ENCODE data around the gene SLC29A4.
A peak's percentile ranks its signal among the peaks of the same experiment; 100 is the strongest.

The SLC29A4 gene

DNA sequence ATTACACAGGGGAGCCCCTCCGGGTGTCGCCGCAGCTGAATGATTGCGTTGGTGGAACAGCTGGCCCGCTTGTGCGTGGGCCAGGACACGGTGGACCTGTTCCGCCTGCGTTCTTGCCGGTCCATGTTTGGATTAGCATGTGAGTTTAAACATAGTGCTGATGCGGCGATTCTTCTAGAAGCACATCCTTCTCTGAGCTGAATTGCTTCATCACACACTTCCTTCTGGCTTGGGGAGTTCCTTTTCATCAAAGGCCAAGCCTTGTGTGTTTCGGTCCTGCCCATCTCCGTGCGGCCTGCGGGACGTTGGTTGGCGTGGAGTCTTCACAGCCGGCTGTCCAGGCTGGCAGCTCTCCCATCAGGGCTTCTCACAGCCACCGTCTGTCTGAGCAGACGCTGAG is 45.5 kb upstream of the SLC29A4 start:
- no peaks in the 10 kb centered on the region for H3K79me2 ChIP-seq (ENCODE audit: insufficient read depth, low read length)
- TF ChIP-seq EZH2 (IDR thresholded peaks at IDR 0.05; ENCODE audit: borderline replicate concordance, low read length), result no peak
- TF ChIP-seq, protein P1, sequence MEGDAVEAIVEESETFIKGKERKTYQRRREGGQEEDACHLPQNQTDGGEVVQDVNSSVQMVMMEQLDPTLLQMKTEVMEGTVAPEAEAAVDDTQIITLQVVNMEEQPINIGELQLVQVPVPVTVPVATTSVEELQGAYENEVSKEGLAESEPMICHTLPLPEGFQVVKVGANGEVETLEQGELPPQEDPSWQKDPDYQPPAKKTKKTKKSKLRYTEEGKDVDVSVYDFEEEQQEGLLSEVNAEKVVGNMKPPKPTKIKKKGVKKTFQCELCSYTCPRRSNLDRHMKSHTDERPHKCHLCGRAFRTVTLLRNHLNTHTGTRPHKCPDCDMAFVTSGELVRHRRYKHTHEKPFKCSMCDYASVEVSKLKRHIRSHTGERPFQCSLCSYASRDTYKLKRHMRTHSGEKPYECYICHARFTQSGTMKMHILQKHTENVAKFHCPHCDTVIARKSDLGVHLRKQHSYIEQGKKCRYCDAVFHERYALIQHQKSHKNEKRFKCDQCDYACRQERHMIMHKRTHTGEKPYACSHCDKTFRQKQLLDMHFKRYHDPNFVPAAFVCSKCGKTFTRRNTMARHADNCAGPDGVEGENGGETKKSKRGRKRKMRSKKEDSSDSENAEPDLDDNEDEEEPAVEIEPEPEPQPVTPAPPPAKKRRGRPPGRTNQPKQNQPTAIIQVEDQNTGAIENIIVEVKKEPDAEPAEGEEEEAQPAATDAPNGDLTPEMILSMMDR (IDR thresholded peaks at IDR 0.05; ENCODE audit: low read length), result no peak
- peak overlapping the region; percentile 23; the same call in 1 of the 2 replicates for H3K4me2 ChIP-seq (ENCODE audit: low read length)
- H3K4me1 ChIP-seq (ENCODE audit: insufficient read depth, low read length, severe bottlenecking), result peaks cover 59% of the 10 kb centered on the region
- no peak overlapping the region; the same call in 1 of the 2 replicates for H3K9ac ChIP-seq (ENCODE audit: low read length)
- H4K20me1 ChIP-seq (ENCODE audit: insufficient read depth, low read length), result no peaks in the 10 kb centered on the region
- H3K36me3 ChIP-seq (ENCODE audit: insufficient read depth, low read length), result peaks cover 7% of the 10 kb centered on the region; the same call in 1 of the 2 replicates
- H3K27me3 ChIP-seq (ENCODE audit: insufficient read depth, low read length), result no peaks in the 10 kb centered on the region; the same call in 1 of the 2 replicates
- H3K9me3 ChIP-seq (ENCODE audit: low read length), result no peaks in the 10 kb centered on the region
- no peaks in the 10 kb centered on the region for H3F3A ChIP-seq (ENCODE audit: insufficient read depth, low read length)
- no peak overlapping the region for H2AFZ ChIP-seq (ENCODE audit: low read length)
- H3K9me2 ChIP-seq (ENCODE audit: low read depth, low read length), result no peaks in the 10 kb centered on the region
- H3K27ac ChIP-seq (ENCODE audit: low read depth, low read length, poor library complexity, severe bottlenecking), result peak overlapping the region; percentile 35
- H3K4me3 ChIP-seq (ENCODE audit: low read depth, low read length, poor library complexity, severe bottlenecking), result no peak overlapping the region

- Histone ChIP-seq H3K4me1 (ENCODE audit: insufficient read depth, low read length, severe bottlenecking) (peaks cover 47% of the 10 kb centered on the region), H3K27ac (ENCODE audit: low read depth, low read length, poor library complexity, severe bottlenecking) (no peak overlapping the region), H3K9ac (ENCODE audit: low read length) (no peak overlapping the region), H3K9me2 (ENCODE audit: low read depth, low read length) (no peaks in the 10 kb centered on the region), H3K4me3 (ENCODE audit: low read depth, low read length, poor library complexity, severe bottlenecking) (no peak overlapping the region), H3K27me3 (ENCODE audit: insufficient read depth, low read length) (no peaks in the 10 kb centered on the region; the same call in 1 of the 2 replicates), H4K20me1 (ENCODE audit: insufficient read depth, low read length) (no peaks in the 10 kb centered on the region), H3K36me3 (ENCODE audit: insufficient read depth, low read length) (peaks cover 1% of the 10 kb centered on the region; the same call in 1 of the 2 replicates), H3K9me3 (ENCODE audit: low read length) (no peaks in the 10 kb centered on the region), H3K4me2 (ENCODE audit: low read length) (no peak overlapping the region), H2AFZ (ENCODE audit: low read length) (no peak overlapping the region), H3F3A (ENCODE audit: insufficient read depth, low read length) (no peaks in the 10 kb centered on the region), H3K79me2 (ENCODE audit: insufficient read depth, low read length) (no peaks in the 10 kb centered on the region)
- TF ChIP-seq, protein P1 (IDR thresholded peaks at IDR 0.05; ENCODE audit: low read length), result no peak
- TF ChIP-seq EZH2 (IDR thresholded peaks at IDR 0.05; ENCODE audit: borderline replicate concordance, low read length), result no peak
Measured at GRCh38 chr7:5238500-5238899, 44.2 kb upstream of the SLC29A4 start.

DNA sequence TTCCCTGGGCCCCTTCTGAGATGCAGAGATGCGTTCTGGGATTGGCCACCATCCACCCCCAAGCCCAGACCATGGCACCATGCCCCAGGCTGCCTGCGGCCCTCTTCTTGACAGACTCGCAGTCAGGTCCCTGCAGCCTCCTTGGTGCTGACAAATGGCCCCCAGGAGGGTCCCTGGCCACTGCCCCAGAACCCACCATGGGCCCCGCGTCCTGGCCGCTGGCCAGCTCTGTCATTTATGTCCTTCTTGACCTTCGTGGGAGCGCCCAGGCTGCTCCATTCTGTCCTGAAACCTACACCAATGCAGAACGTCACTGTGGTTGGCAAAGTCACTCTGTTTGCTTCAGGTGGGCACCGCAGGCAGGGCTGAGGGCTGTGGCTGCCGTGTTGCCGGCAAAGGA is 39.5 kb upstream of the SLC29A4 start:
- H3K9me2 ChIP-seq (ENCODE audit: low read depth, low read length), result no peaks in the 10 kb centered on the region

More for the DNA sequence above, 39.5 kb upstream of the SLC29A4 start:
- H3K4me1 ChIP-seq (ENCODE audit: insufficient read depth, low read length, severe bottlenecking), result peaks cover 16% of the 10 kb centered on the region
- no peaks in the 10 kb centered on the region; the same call in 1 of the 2 replicates for H3K36me3 ChIP-seq (ENCODE audit: insufficient read depth, low read length)
- no peak for TF ChIP-seq EZH2 (IDR thresholded peaks at IDR 0.05; ENCODE audit: borderline replicate concordance, low read length)
- TF ChIP-seq, protein P1 (IDR thresholded peaks at IDR 0.05; ENCODE audit: low read length), result no peak
- H3K4me3 ChIP-seq (ENCODE audit: low read depth, low read length, poor library complexity, severe bottlenecking), result no peak overlapping the region
- no peak overlapping the region for H3K27ac ChIP-seq (ENCODE audit: low read depth, low read length, poor library complexity, severe bottlenecking)
- H3F3A ChIP-seq (ENCODE audit: insufficient read depth, low read length), result no peaks in the 10 kb centered on the region
- no peaks in the 10 kb centered on the region for H4K20me1 ChIP-seq (ENCODE audit: insufficient read depth, low read length)
- no peak overlapping the region for H2AFZ ChIP-seq (ENCODE audit: low read length)
- H3K79me2 ChIP-seq (ENCODE audit: insufficient read depth, low read length), result no peaks in the 10 kb centered on the region
- H3K9me3 ChIP-seq (ENCODE audit: low read length), result peaks cover 3% of the 10 kb centered on the region; the same call in 1 of the 2 replicates
- no peaks in the 10 kb centered on the region; the same call in 1 of the 2 replicates for H3K27me3 ChIP-seq (ENCODE audit: insufficient read depth, low read length)
- no peak overlapping the region for H3K4me2 ChIP-seq (ENCODE audit: low read length)
- no peak overlapping the region for H3K9ac ChIP-seq (ENCODE audit: low read length)

All from OCI-LY1 (cell line).